NCI-H2029 (cell line): Measurements from ENCODE around the gene MIS12.
A peak's percentile ranks its signal among the peaks of the same experiment; 100 is the strongest.

ENCODE experiments used
- DNase-seq: peaks from one replicate; lab custom pipeline; 2025; lab: John Stamatoyannopoulos, UW

The MIS12 gene, protein sequence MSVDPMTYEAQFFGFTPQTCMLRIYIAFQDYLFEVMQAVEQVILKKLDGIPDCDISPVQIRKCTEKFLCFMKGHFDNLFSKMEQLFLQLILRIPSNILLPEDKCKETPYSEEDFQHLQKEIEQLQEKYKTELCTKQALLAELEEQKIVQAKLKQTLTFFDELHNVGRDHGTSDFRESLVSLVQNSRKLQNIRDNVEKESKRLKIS

DNA sequence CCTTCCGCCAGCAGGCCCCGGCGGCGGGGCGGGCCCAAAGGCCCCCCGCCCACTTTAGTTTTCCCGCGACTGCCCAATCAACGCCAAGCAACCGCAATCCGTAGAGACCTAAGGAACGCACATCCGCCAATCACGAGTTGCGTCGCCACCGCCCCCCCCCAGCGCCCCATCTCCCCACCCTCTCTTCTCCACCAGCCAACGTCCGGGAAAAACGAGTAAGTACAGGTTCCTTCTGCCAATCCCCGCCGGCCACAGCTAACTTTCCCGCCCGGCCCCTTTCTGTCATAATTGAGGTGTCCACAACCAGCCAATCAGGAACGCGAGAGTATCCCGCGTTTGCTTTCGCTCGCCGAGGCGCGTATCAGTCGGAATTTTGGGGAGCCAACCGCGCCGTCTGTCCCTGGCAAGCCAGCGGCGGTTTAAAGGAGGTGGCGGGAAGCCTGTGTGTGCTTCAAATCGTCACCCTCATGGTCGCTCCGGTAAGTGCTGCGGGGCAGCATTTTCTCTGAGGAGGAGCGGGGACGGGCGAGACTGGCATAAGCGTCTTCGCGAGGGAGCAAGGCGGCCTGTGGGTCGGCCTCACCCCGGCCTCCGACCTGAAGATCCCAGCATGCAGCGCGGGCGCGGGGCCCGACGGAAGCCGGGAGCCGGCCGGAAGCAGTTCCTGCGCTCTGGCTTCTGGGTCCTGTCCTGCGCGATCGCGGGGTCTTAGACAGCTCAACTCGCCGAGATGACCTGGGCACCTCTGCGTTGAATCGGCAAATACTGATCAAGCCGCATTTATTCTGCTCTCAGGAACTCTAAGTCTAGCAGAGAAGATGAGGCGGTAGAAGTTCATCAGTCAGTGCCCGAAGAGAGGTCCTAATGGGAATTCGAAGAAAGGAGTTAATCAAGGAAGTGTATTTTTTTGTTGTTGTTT, at the start of gene MIS12:
MIS12 (plus strand) TSS at position 361 of the 919 bp plus-strand sequence. CDS start 2,297 bp downstream, outside the sequence.
- DNase-seq, result peak; percentile 93

DNA sequence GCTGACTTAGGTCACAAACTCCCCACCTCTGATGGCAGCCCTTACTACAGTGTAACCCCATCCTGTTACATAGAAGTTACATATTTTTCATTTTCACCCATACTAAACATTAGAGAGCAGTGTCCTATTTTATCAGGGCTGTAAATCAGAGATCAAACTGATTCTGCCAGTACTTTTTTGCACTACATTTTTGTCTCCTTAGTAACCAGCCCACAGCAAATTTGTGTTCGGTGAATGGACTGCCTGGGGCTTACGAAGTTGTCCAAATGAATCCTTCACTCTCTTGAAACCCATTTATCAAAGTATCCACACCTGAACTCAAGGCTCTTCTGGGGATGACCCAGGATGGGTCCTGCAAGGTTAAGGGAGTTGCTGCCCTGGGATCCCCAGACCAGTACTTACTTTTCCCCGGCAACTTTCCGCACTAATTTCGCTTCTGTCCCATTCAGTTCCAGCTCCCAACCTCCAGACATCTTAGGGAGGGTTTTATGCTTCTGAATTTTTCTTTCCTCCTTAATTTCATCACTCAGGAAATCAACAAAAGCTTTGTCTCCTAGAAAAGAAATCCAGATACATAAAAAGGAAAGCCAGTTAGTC, 48.5 kb upstream of the MIS12 start:
- no peak for DNase-seq

GRCh38 chr17:5438716-5439445, 47.5 kb upstream of the MIS12 start, which contains the start of gene C1QBP:
Gene C1QBP (minus strand): TSS chr17:5439155. CDS start chr17:5439073, 82 bp downstream.
- peak; percentile 51 for DNase-seq

DNA sequence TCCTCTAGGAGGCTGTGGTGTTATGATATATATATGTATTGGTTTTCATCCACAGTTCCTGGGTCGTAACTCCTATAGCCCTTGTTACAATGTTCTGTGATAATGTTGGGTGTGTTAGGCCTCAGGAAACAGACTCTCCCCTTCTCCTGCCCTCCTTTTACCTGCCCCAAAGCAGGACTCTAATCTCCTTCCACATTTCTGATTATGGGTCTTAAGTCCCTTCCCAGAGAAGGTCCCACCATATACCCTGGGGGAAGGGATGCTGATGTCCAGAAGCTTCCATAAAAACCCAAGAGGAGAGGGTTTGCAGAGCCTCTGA, 47.0 kb upstream of the MIS12 start:
- no peak for DNase-seq

DNA sequence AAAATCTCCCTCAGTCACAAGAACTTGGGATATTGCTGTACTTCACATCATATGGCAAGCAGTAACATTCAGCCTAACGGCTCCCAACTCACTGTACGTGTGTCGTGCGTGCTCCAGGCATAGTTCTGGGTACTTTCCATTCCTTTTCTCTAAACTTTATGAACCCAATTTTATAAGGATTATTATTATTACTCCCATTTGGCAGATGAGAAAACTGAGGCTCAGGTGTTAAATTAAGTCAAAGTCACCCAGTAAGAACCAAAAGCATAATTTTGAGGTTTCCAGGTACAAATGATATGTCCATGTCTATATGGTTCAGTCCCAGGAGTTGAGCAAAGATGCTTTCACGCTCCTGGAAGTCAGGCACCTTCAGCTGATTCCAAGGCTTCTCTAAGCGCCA, 42.6 kb upstream of the MIS12 start:
- no peak for DNase-seq

- no peak for DNase-seq
Measured at GRCh38 chr17:5444209-5444608, 42.2 kb upstream of the MIS12 start.

DNA sequence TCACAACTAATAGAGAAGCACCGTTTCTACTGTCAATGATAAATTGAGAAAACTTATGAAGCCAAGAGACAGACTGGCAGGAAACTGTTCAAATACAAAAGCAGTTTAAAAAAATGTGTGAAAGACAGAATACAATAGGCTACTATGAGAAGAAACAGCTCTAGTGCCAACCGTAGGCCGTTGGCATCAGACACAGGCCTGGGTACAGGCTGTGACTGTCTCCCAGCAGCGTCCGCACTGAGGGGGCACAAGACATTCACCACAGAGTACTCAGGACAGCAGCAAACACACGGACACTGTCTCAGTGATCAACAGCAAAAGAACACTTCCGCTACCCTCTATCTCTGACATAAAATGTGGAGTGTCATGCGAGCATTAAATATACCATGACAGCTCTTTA, 39.6 kb upstream of the MIS12 start:
- DNase-seq, result no peak

DNA sequence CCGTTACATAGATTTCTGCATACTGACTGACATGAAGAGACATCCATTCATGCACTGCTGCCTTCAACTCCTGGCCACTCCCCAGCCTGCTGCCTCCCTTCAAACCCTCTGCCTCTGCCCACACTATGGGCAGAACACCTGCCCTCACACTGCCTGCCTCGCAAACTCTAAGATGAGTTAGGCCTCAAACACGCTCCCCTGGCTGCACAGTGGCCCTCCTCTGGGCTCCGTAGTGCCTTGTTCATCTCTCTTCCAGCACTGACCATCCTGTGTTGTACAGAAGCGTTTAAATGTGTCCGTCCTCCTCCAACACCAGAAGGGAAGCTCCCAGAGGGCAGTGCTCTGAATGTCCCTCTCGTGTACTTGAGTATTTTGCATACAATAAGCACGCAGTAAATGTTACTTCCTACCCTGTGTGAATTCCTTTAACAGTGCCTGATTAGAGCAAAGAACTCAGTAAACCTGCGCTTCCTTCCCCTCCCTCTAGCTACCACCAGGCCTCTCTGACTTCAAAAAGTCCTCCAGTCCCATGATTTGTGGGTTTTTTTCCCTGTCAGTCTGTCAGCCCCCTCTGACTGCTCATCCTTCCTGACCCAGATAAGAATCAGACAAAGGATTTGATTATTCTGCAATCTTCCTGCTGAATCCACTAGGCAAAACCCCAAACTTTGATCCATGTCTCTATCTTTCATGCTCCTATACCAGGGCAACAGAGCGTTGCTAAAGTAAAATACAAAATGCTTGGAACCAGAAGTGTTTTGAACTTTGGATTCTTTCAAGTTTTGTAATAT, 21.5 kb upstream of the MIS12 start:
- no peak for DNase-seq

DNA sequence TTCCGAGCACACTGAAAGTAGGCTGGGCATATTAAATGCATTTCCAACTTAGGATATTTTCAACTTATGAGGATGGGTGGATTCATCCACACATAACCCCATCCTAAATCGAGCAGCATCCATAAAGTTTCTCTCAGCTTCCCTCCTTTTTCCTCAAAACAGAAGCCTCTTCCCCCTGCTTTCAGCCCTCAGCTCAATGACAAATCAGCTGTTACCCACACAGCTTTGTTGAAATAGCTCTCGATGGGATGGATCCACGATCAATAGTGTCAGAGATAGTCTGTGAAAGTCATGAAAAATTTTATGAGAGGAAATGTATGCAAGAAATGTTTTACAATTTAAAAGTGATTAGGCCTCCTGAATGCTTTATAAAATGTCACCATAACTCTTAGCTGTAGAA, 20.1 kb upstream of the MIS12 start:
- no peak for DNase-seq

DNA sequence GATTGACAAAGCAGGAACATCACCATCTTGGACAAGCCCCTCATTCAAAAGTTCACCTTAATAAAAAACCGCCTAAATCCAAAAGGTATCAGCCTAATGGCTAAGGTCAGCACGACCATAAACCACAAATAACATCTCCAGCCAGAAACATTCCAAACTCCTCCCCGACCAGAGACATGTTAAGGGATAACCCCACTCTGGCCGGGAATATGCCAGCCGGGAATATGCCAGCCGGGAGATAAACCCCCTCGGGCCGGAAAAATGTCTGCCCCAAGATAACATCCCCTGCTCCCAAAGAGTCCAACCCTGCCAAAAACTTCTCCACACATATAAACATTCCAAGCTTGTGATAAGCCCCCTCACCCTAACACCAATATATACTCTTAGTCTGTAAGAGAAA, 18.9 kb upstream of the MIS12 start:
- DNase-seq, result no peak

GRCh38 chr17:5468075-5468473, 18.3 kb upstream of the MIS12 start:
- DNase-seq, result no peak

DNA sequence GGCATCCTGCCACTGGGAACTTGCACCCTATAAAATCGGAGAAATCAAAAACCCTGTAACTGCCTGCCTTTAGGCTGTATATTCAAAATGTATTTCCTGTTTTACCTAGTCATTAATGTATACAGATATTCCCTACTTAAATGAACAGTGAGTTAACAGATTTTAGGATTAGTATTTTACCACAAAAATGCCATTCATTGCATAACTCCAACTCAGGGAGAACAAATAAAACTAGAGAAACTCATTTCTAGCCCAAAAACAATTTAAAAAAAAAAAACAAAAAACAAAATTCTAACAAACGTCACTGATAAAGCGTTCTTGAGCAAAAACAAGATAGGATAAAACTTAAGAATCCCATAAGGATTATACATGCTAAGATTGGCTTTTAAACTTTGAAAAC, 13.9 kb upstream of the MIS12 start:
- DNase-seq, result no peak

DNA sequence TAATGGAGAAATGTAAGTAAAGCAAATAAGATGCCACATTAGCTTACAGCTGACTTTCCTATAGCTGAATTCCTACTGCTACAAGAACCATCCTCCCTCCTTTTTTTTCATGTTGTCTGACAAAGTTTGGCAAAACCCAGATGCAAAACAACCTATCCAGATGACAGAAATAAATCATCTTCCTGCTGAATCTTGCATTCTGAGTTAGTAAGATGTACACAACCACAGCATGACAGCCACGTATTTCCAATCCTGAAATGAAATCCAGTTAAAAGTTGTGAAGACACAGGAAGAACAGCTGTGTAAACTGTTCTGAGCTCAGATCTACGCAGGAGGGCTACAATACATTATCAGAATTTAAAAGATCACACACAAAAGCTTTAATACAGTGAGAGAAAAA, 12.5 kb upstream of the MIS12 start:
- no peak for DNase-seq

- no peak for DNase-seq
Measured at GRCh38 chr17:5478992-5479391, 7.4 kb upstream of the MIS12 start.

- DNase-seq, result no peak
Measured at GRCh38 chr17:5480962-5481361, 5.4 kb upstream of the MIS12 start.

GRCh38 chr17:5481451-5481850, 4.9 kb upstream of the MIS12 start:
- no peak for DNase-seq

GRCh38 chr17:5485270-5486205, 828 bp upstream of the MIS12 start, which contains the start of gene DERL2:
Gene DERL2 (minus strand): TSS chr17:5486178. CDS start chr17:5486161, 17 bp downstream.
- no peak for DNase-seq

- DNase-seq, result no peak
Measured at GRCh38 chr17:5488752-5489151, 2.4 kb downstream of the MIS12 start.

GRCh38 chr17:5492970-5493369, 6.6 kb downstream of the MIS12 start:
- no peak for DNase-seq

- no peak for DNase-seq
Measured at GRCh38 chr17:5499476-5500231, 13.3 kb downstream of the MIS12 start.
